Glomerular endothelial cell (primary cell): ENCODE results near the gene SLC2A2. TPM values are rescaled to one million over a fixed set of nuclear protein-coding genes. Genes with fewer than 3 reads are reported as not detected.

Experiments
- DNase-seq: peaks from one replicate; pipeline ENCODE4 v3.0.0-alpha.2; 2011; ENCODE audit warnings: low read depth, low spot score; ENCODE audit errors: extremely low read depth
- total RNA-seq: library from RNA; depleted of rRNA; stranded (reverse); fragments of >200 nt; gene quantifications from 2 replicates; pipeline ENCODE4 v1.2.3, GENCODE V29; 2015

The SLC2A2 gene
- not detected in 2 replicates for total RNA-seq

- no peak for DNase-seq
Observed at GRCh38 chr3:171026597-171027293, at the start of gene SLC2A2. Gene SLC2A2 (minus strand): TSS chr3:171026720. CDS start chr3:171026670, 50 bp downstream.

- no peak for DNase-seq
Observed at GRCh38 chr3:171072432-171072831, 45.9 kb upstream of the SLC2A2 start.

GRCh38 chr3:171068658-171069057, 42.1 kb upstream of the SLC2A2 start:
- DNase-seq = no peak

- no peak for DNase-seq
Observed at GRCh38 chr3:171066206-171066605, 39.7 kb upstream of the SLC2A2 start.

GRCh38 chr3:171065732-171066131, 39.2 kb upstream of the SLC2A2 start:
- DNase-seq = no peak

- DNase-seq = no peak
Observed at GRCh38 chr3:171064461-171064860, 37.9 kb upstream of the SLC2A2 start.

GRCh38 chr3:171061749-171062148, 35.2 kb upstream of the SLC2A2 start:
- no peak for DNase-seq

GRCh38 chr3:171059978-171060377, 33.5 kb upstream of the SLC2A2 start:
- DNase-seq = no peak

GRCh38 chr3:171058873-171059603, 32.5 kb upstream of the SLC2A2 start:
- DNase-seq = no peak

- DNase-seq = no peak
Observed at GRCh38 chr3:171058058-171058457, 31.5 kb upstream of the SLC2A2 start.

- DNase-seq = no peak
Observed at GRCh38 chr3:171057072-171057471, 30.6 kb upstream of the SLC2A2 start.

- DNase-seq = no peak
Observed at GRCh38 chr3:171056528-171056927, 30.0 kb upstream of the SLC2A2 start.

GRCh38 chr3:171055336-171056178, 29.0 kb upstream of the SLC2A2 start:
- DNase-seq = no peak

GRCh38 chr3:171054921-171055320, 28.4 kb upstream of the SLC2A2 start:
- no peak for DNase-seq

- DNase-seq = no peak
Observed at GRCh38 chr3:171054231-171054630, 27.7 kb upstream of the SLC2A2 start.

- no peak for DNase-seq
Observed at GRCh38 chr3:171049861-171050444, 23.4 kb upstream of the SLC2A2 start.

GRCh38 chr3:171046760-171047159, 20.2 kb upstream of the SLC2A2 start:
- DNase-seq = no peak

- DNase-seq = no peak
Observed at GRCh38 chr3:171044835-171045793, 18.6 kb upstream of the SLC2A2 start.

GRCh38 chr3:171044384-171044783, 17.9 kb upstream of the SLC2A2 start:
- no peak for DNase-seq

- DNase-seq = no peak
Observed at GRCh38 chr3:171039674-171040073, 13.2 kb upstream of the SLC2A2 start.
